Measurements from ENCODE around the gene LNX1.

DNA sequence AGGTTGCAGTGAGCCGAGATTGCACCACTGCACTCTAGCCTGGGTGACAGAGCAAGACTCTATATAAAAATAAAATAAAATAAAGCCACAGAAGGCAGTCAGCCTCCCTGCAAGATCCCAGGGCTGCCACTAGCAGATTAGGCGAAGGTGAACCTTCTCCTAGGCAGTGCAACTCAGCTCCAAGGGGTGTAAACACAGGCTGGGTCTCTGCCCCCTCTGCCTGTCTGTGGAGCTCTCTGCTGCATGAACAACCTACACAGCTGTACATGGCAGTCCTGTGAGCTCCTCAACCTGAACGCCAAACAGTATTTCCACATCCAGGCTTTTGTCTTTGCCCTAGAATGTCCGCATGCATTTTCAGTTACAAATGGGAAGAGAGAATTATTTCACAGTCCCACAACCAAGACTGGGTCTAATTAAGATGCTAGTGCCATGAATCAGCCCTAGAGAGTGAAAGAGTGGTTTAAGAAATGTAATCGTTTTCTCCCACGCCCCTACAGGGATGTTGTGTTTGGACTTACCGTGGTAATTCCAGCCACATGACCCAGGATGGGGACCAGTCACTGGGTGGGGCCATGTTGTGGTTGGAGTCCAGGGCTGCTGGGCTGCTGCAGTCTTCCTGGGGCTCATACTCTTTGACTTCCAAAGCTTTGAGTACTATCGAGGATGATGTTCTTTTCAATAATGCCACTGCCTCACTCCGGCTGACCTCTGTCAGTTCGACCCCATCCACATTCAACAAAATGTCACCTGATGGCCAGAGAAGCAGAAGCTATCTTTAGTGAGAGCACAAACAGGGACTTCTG lies 114.9 kb downstream of the LNX1 start:
- TF ChIP-seq ATF7 (IDR thresholded peaks at IDR 0.05) (no peak), ATF7 (CRISPR knock-in tag; IDR thresholded peaks at IDR 0.05) (no peak), SUZ12 (IDR thresholded peaks at IDR 0.05; ENCODE audit: low read depth, low read length) (no peak), CTCF (CRISPR knock-in tag; IDR thresholded peaks at IDR 0.05) (no peak), ASH2L (IDR thresholded peaks at IDR 0.05; ENCODE audit: insufficient read length, low read depth, low read length) (no peak), RBM39 (IDR thresholded peaks at IDR 0.05; ENCODE audit: low read depth, low read length, poor library complexity, severe bottlenecking) (no peak), SMAD1 (CRISPR knock-in tag; IDR thresholded peaks at IDR 0.05; ENCODE audit: borderline replicate concordance, low read depth) (no peak), MXD1 (CRISPR knock-in tag; IDR thresholded peaks at IDR 0.05) (no peak), KDM4B (CRISPR knock-in tag; IDR thresholded peaks at IDR 0.05) (no peak)

Measured in HepG2 (cell line).